Central memory CD4-positive, alpha-beta T cell (primary cell): ENCODE results near the gene GPR157.
A peak's percentile ranks its signal among the peaks of the same experiment; 100 is the strongest.
"Not testable (repeated sequence)": the region's sequence is repeated elsewhere in the genome, so short reads cannot be mapped to it uniquely, and the experiment has no call there.

Source experiments
- DNase-seq: peaks from one replicate; pipeline ENCODE4 v3.0.0; 2022

Gene GPR157

GRCh38 chr1:9145714-9146113 is 16.8 kb upstream of the GPR157 start:
- DNase-seq: no peak

DNA sequence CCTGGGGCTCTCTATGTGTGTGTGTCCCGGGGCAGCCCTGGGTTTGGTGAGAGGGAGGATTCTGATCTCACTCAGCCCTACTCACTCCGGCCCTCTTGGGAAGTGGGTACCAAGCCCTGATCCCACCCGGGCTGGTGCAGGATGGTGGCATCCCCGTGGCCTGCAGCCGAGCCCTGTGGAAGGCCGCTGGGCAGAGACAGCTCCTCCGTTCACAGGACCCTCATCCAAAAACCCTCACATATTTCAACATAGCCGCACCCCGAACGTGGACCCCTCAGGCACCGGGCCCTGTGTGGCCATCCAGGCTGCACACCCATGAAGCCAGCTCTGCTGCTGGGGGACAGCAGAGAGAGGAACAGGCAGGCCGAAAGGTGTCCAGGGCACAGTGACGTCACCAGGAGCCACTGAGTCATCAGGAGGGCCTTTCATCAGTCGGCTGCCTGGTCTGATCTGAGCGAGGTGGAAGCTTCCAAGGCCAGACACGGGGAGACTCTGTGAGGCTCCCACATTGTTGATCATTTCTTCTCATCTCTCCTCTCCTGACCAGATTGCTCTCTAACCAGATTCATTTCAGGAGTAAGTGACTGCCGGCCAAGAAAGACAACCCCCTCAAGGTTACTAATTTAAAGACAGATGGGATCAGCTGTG is 16.2 kb upstream of the GPR157 start:
- no peak for DNase-seq

DNA sequence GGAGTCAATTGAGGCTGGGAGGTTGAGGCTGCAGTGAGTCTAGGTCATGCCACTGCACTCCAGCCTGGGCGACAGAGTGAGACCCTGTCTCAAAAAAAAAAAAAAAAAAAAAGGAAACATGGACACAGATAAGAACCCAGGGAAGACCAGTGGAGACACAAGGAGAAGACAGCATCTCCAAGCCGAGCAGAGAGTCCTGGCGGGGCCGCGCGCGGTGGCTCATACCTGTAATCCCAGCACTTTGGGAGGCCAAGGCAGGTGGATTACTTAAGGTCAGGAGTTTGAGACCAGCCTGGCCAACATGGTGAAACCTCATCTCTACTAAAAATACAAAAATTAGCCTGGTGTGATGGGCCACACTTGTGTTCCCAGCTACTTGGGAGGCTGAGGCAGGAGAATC is 15.6 kb upstream of the GPR157 start:
- not testable (repeated sequence) for DNase-seq

DNA sequence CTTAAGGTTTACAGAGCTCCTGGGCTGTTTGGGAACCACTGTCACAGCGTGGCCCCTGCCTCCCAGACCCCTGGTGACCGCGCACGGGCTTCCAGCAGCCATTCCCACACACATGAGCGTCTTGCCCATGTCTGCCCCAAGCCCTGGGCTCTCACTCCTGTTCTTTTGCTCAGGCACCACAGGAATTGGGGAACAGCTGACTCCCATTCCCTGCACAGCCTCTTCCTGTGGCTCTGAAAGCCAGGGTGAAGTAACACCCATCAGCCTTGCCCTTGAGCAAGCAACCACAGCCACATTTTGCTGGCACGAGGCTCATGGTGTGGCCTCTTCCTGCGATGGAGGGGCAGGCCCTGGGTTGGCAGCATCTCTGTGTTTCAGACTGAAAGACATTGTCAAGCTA is 14.3 kb upstream of the GPR157 start:
- DNase-seq: no peak

- DNase-seq: no peak
Observed at GRCh38 chr1:9139930-9140329, 11.0 kb upstream of the GPR157 start.

DNA sequence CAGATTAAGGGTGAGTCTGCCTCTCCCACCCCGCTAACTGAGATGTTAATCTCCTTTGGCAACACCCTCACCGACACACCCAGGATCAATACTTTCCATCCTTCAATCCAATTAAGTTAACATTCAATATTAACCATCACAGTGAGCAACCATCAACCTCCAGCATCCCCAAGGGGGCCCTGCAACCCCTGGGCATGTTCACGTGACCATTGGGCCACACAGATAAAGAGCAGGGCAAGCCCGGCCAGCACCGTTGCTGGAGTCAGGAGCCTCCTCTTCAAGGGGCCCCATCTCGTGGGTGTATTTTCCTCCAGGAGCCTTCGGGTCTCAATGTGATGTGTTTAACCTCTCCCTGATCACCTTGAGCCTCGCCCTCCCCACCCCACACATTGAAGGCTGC is 8.0 kb upstream of the GPR157 start:
- DNase-seq: no peak

GRCh38 chr1:9135073-9135836 is 6.4 kb upstream of the GPR157 start:
- DNase-seq: no peak

DNA sequence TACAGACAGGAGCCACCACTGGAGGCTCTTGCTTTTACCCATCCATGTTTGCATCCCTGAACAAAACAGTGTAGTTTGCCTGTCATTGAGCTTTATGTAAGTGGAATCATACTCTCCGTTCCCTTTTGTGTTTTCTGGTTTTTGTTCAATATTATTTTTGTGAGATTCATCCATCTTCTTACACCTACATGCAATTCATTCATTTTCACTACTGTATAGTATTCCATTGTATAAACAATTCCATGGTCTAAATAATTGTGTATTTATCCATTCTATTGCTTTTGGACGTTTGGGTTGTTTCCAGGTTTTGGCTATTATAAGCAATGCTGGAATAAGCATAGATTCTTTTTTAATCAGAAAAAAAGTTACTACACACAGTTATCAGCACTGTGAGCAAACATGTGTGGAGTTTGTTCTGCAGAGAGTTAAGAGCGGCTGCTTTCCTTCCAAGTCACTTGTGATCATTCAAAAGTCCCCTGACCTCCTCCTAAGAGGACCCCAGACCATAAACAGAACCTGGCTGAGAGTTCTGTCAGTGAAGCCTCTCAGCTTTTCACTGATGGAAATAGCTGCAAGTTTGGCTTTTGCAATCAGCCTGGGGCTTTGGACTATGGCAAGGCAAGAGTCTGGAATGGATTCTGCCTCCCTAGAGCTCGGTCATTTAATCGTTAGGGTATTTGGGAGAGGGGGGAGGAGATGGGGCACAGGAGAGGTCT is 5.1 kb upstream of the GPR157 start:
- no peak for DNase-seq

- DNase-seq: peak; percentile 79
Observed at GRCh38 chr1:9129266-9130041, 552 bp upstream of the GPR157 start.

DNA sequence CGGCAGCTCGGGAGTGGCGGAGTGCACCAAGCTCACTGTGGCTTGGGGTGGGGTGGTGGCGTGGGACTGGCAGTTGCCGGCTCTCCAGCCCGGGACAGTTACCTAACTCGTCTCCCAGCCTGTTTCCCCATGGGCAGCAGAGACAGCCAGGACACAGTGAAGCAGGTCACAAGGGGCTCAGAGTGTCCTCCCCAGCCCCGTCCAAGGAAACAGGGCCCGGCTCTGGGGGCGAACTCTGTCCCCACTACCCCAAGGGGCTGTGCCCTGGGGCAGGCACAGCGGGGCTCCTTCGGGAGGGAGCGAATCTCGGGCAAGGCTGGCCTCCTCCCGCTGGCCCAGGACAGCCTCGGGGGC is 759 bp downstream of the GPR157 start:
- no peak for DNase-seq

GRCh38 chr1:9127395-9128165 is 1.3 kb downstream of the GPR157 start:
- no peak for DNase-seq

DNA sequence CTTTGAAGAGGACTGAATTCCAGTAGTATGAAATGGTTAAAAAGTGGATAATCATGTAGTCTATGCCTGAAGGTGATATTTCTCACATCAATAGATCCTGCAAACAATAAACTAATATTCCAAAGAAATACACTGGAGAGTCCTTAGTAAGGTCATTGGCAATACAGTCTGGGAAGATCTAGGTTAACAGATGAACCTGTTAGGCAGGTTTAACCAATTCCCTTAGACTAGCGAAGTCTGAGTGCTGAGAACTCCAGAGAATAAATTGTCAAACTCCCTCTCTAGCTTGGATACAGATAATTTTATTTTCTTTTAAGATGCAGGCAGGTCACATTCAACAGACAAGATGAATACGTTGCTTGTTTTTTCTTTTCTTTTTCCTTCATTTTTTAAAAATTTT is 2.4 kb downstream of the GPR157 start:
- no peak for DNase-seq

- not testable (repeated sequence) for DNase-seq
Observed at GRCh38 chr1:9125847-9126246, 3.1 kb downstream of the GPR157 start.

GRCh38 chr1:9125325-9125724 is 3.6 kb downstream of the GPR157 start:
- no peak for DNase-seq

GRCh38 chr1:9124389-9124788 is 4.5 kb downstream of the GPR157 start:
- DNase-seq: not testable (repeated sequence)

- DNase-seq: not testable (repeated sequence)
Observed at GRCh38 chr1:9123665-9124064, 5.2 kb downstream of the GPR157 start.

GRCh38 chr1:9121496-9122409 is 7.1 kb downstream of the GPR157 start:
- DNase-seq: peak; percentile 55

DNA sequence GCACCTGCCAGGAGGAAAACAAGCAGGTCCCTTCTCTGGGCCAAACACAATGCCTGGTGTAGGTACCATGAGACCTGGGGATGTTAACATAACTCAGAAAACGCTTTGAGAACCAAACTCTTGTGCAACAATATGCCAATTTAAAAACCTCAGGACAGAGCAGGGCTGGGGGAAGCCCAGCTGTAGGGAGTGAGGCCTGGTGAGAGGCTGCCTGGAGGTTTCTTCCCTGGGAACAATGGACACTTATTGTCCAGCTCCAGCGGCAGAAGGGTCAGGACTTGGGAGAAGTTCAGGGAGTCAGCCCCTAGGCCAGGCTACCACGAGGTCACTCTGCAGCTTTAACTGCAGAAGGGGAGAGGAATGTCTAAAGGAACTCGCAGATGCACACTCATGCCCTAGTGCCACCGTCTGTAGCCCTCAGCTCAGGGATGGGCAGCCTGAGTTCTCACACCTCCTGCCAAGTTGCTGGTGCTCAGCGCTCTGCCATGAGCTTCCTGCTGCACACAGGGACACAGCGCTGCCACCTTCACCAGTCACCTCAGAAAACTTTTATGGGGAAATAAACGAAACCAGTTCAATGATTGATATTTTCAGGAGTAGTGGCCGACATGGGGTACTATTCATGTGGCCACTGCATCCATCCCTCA is 8.5 kb downstream of the GPR157 start:
- DNase-seq: no peak

DNA sequence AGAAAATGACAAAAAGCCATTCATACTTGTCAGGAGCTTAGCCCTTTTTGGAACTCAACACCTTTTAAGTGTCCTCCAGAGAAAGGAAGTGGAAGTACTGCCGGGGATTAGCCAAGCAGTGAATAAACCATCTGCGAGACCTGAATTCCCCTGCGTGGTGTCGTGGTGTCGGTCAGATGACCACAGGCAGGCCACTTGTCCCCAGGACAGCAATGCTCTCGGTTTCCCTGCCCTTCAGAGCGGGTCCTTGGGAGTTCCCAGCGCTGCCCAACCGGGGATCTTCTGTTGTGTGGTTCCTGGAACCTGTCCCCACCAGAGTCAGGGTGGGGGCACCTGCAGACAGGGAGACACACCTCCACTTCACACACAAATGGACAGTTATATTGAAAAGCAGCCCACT is 9.2 kb downstream of the GPR157 start:
- no peak for DNase-seq

DNA sequence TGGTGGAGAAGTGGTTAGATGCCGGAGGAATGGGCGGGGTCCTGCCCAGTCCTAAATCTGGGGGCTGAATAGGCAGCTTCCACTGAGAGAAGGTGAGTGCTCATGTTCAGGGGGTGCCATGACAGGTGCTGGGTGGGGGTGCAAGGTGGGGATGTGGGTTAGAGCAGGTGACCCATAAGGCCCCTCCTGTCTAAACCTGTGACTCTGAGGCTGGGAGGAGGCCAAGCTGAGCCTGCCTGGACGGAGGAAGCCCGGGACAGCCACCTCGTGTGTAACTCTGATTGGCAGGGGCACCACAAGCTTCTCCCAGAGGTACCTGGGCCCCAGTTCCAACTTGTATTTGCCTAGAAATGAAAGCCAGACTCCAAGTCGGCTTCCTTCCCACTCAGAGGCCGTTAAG is 10.7 kb downstream of the GPR157 start:
- DNase-seq: no peak
